HepG2 (cell line): ENCODE data around the gene TCEAL9. TPM values are rescaled to one million over a fixed set of nuclear protein-coding genes. Genes with fewer than 3 reads are reported as not detected.
A peak's percentile ranks its signal among the peaks of the same experiment; 100 is the strongest.

Experiments used
- CREB1 ChIP-seq, 2 experiments: fragments of 450-650 bp in 1 of 2; IDR thresholded peaks; 2 replicates each; pipeline ENCODE4 v1.6.1; 2016 to 2017; ENCODE audit warnings: control low read depth in 1 of 2, mild to moderate bottlenecking in 1 of 2, missing compliant biosample characterization in 1 of 2, missing genetic modification characterization in 1 of 2
- ETV6 ChIP-seq: sonication (generic); formaldehyde crosslinking; conservative IDR thresholded peaks from 2 replicates; pipeline ENCODE4 v1.4.0; 2020; ENCODE audit warnings: missing genetic modification reagents
- GZF1 ChIP-seq: sonication (generic); formaldehyde crosslinking; IDR thresholded peaks from 2 replicates; pipeline ENCODE4 v1.5.1; 2020; ENCODE audit warnings: mild to moderate bottlenecking, missing genetic modification reagents
- HMG20B ChIP-seq: conservative IDR thresholded peaks from 2 replicates; pipeline ENCODE4 v1.6.1; 2016; ENCODE audit warnings: missing genetic modification reagents, missing compliant biosample characterization
- MTF2 ChIP-seq: sonication (generic); formaldehyde crosslinking; IDR thresholded peaks from 2 replicates; pipeline ENCODE4 v1.5.0; 2020; ENCODE audit warnings: missing genetic modification reagents, borderline replicate concordance
- NFE2L2 ChIP-seq: fragments of 150-350 bp; IDR thresholded peaks from 2 replicates; pipeline ENCODE4 v1.6.1; 2014; ENCODE audit warnings: low read length
- NFRKB ChIP-seq: fragments of 450-650 bp; IDR thresholded peaks from 2 replicates; pipeline ENCODE4 v1.6.1; 2017
- NR2F6 ChIP-seq, 2 experiments: IDR thresholded peaks; 2 replicates each; pipeline ENCODE4 v1.6.1; 2016; ENCODE audit warnings: antibody characterized with exemption in 1 of 2, mild to moderate bottlenecking in 1 of 2
- RARA ChIP-seq: IDR thresholded peaks from 2 replicates; pipeline ENCODE4 v1.6.1; 2016; ENCODE audit warnings: missing genetic modification reagents, missing compliant biosample characterization
- REL ChIP-seq: sonication (generic); formaldehyde crosslinking; conservative IDR thresholded peaks from 2 replicates; pipeline ENCODE4 v1.8.0; 2022; ENCODE audit warnings: mild to moderate bottlenecking, missing genetic modification reagents, moderate library complexity
- SETDB1 ChIP-seq: sonication (generic); formaldehyde crosslinking; IDR thresholded peaks from 2 replicates; pipeline ENCODE4 v1.5.1; 2020; ENCODE audit warnings: missing genetic modification reagents, mild to moderate bottlenecking, borderline replicate concordance
- SMAD9 ChIP-seq: sonication (generic); formaldehyde crosslinking; IDR thresholded peaks from 2 replicates; pipeline ENCODE4 v1.5.1; 2020; ENCODE audit warnings: mild to moderate bottlenecking, missing genetic modification reagents
- TEAD3 ChIP-seq: optimal IDR thresholded peaks from 2 replicates; pipeline ENCODE3; 2016; ENCODE audit warnings: borderline replicate concordance
- ZMYM4 ChIP-seq: sonication (generic); formaldehyde crosslinking; IDR thresholded peaks from 2 replicates; pipeline ENCODE4 v1.8.1; 2023; ENCODE audit warnings: mild to moderate bottlenecking, missing genetic modification reagents
- ZNF382 ChIP-seq: sonication (generic); formaldehyde crosslinking; IDR thresholded peaks from 2 replicates; pipeline ENCODE4 v1.5.0; 2020; ENCODE audit warnings: missing genetic modification reagents, mild to moderate bottlenecking, borderline replicate concordance
- ZNF501 ChIP-seq: sonication (generic); formaldehyde crosslinking; IDR thresholded peaks from 2 replicates; pipeline ENCODE4 v1.5.1; 2020; ENCODE audit warnings: mild to moderate bottlenecking, moderate library complexity, missing genetic modification reagents
- ZNF567 ChIP-seq: sonication (generic); formaldehyde crosslinking; IDR thresholded peaks from 2 replicates; pipeline ENCODE4 v1.8.1; 2023; ENCODE audit warnings: mild to moderate bottlenecking, missing genetic modification reagents, borderline replicate concordance
- ZNF678 ChIP-seq: sonication (generic); formaldehyde crosslinking; IDR thresholded peaks from 2 replicates; pipeline ENCODE4 v1.4.0; 2020; ENCODE audit warnings: mild to moderate bottlenecking, missing genetic modification reagents
- polyA plus RNA-seq, 8 experiments: library from polyadenylated mRNA; depleted of rRNA in 3 of 8; stranded (reverse) in 7 of 8; unstranded in 1 of 8; fragments of >200 nt; fragmentation: Illumina TruSeq in 4 of 8; extraction: Trizol in 4 of 8; gene quantifications; 2 replicates each; pipeline versions ENCODE4 v1.2.1 to v1.2.3, GENCODE V29; 2011 to 2016; ENCODE audit warnings: low read depth in 4 of 8, missing spikeins in 1 of 8, mixed read lengths in 1 of 8; ENCODE audit not compliant: insufficient read depth in 1 of 8
- total RNA-seq, 5 experiments: library from RNA; depleted of rRNA; stranded (reverse); fragments of >200 nt; fragmentation: Illumina TruSeq; extraction: Trizol; gene quantifications; 2 replicates each; pipeline ENCODE4 v1.2.3, GENCODE V29; 2016; ENCODE audit warnings: low read depth in 1 of 5
- TF ChIP-seq, protein P1 (sequence below): sonication (generic); formaldehyde crosslinking; IDR thresholded peaks from 2 replicates; pipeline ENCODE4 v1.4.0; 2020; ENCODE audit warnings: low read depth, missing genetic modification reagents
- TF ChIP-seq, protein P2 (sequence below): sonication (generic); formaldehyde crosslinking; IDR thresholded peaks from 2 replicates; pipeline ENCODE4 v1.4.0; 2020; ENCODE audit warnings: mild to moderate bottlenecking, missing genetic modification reagents
- TF ChIP-seq, protein P3 (sequence below): sonication (generic); formaldehyde crosslinking; conservative IDR thresholded peaks from 2 replicates; pipeline ENCODE4 v1.4.0; 2020; ENCODE audit warnings: missing genetic modification reagents
- TF ChIP-seq, protein P4 (sequence below): sonication (generic); formaldehyde crosslinking; IDR thresholded peaks from 2 replicates; pipeline ENCODE4 v1.9.0; 2021; ENCODE audit warnings: missing genetic modification reagents, mild to moderate bottlenecking, borderline replicate concordance
- TF ChIP-seq, protein P5 (sequence below): IDR thresholded peaks from 2 replicates; pipeline ENCODE4 v1.6.1; 2016; ENCODE audit warnings: mild to moderate bottlenecking, missing biosample characterization, missing genetic modification reagents

The TCEAL9 gene
- total and polyA plus RNA-seq, 2 of the 13 experiments (the other 11 are each of a cell fraction or from before 2014, with no cell fraction given), result 15.8 to 45.8 TPM

DNA sequence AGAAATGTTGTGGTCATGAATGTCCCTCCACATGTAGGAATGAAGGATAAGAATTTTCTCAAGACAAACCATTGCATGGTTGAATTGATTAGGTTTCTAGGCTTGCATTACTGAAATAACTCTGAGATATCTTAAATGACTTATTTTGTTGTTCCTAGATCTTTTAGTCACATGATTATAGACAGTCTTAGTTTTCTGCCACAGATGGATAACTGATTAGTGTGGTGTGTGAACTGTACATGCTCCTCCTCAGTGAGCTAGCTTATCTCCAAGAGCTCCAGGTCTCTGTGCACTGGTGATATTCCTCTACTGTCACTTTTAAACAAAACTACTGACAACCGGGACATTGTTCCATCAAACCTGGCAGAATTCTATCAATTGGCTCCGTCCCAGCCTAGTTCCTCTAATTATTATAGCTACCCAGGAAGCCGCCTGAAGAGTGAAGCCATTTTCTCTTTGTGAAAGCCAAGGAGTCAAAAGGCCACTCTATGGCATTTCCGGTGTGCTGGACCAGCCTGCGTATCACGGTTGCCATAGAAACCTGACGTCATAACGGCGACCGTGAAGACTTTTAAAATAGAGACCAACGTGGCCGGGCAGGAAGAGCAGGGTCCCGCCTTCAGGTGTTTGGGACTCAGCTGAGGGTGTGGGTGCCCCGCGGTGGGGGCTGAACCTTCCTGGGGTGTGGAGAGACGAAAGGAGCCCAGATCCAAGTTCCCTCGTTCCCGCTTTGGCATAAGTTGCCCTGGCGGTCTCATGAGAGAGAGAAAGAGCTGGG, 48.1 kb downstream of the TCEAL9 start (continued):
- TF ChIP-seq, protein P1, sequence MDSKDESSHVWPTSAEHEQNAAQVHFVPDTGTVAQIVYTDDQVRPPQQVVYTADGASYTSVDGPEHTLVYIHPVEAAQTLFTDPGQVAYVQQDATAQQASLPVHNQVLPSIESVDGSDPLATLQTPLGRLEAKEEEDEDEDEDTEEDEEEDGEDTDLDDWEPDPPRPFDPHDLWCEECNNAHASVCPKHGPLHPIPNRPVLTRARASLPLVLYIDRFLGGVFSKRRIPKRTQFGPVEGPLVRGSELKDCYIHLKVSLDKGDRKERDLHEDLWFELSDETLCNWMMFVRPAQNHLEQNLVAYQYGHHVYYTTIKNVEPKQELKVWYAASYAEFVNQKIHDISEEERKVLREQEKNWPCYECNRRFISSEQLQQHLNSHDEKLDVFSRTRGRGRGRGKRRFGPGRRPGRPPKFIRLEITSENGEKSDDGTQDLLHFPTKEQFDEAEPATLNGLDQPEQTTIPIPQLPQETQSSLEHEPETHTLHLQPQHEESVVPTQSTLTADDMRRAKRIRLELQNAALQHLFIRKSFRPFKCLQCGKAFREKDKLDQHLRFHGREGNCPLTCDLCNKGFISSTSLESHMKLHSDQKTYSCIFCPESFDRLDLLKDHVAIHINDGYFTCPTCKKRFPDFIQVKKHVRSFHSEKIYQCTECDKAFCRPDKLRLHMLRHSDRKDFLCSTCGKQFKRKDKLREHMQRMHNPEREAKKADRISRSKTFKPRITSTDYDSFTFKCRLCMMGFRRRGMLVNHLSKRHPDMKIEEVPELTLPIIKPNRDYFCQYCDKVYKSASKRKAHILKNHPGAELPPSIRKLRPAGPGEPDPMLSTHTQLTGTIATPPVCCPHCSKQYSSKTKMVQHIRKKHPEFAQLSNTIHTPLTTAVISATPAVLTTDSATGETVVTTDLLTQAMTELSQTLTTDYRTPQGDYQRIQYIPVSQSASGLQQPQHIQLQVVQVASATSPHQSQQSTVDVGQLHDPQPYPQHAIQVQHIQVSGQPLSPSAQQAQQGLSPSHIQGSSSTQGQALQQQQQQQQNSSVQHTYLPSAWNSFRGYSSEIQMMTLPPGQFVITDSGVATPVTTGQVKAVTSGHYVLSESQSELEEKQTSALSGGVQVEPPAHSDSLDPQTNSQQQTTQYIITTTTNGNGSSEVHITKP (CRISPR knock-in tag), result no peak
- TF ChIP-seq HMG20B (CRISPR knock-in tag) (no peak), CREB1 (IDR thresholded peaks at IDR 0.05) (peak; percentile 88), CREB1 (CRISPR knock-in tag; IDR thresholded peaks at IDR 0.05) (no peak), REL (CRISPR knock-in tag) (no peak), ZNF678 (CRISPR knock-in tag) (no peak), ETV6 (no peak), SMAD9 (no peak), ZMYM4 (no peak), NR2F6 (IDR thresholded peaks at IDR 0.05) (peak; percentile 49), NR2F6 (CRISPR knock-in tag; IDR thresholded peaks at IDR 0.05) (peak; percentile 70), ZNF501 (CRISPR knock-in tag) (no peak), ZNF567 (CRISPR knock-in tag) (no peak), NFE2L2 (no peak), TEAD3 (CRISPR knock-in tag) (peak; percentile 63), NFRKB (no peak), ZNF382 (no peak), GZF1 (CRISPR knock-in tag) (no peak), RARA (CRISPR knock-in tag) (0 out of 2 replicates have a peak, but pooled peaks have one; percentile 6), MTF2 (CRISPR knock-in tag) (no peak), SETDB1 (no peak)
- TF ChIP-seq, protein P2, sequence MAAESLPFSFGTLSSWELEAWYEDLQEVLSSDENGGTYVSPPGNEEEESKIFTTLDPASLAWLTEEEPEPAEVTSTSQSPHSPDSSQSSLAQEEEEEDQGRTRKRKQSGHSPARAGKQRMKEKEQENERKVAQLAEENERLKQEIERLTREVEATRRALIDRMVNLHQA (CRISPR knock-in tag), result no peak
- TF ChIP-seq, protein P3, sequence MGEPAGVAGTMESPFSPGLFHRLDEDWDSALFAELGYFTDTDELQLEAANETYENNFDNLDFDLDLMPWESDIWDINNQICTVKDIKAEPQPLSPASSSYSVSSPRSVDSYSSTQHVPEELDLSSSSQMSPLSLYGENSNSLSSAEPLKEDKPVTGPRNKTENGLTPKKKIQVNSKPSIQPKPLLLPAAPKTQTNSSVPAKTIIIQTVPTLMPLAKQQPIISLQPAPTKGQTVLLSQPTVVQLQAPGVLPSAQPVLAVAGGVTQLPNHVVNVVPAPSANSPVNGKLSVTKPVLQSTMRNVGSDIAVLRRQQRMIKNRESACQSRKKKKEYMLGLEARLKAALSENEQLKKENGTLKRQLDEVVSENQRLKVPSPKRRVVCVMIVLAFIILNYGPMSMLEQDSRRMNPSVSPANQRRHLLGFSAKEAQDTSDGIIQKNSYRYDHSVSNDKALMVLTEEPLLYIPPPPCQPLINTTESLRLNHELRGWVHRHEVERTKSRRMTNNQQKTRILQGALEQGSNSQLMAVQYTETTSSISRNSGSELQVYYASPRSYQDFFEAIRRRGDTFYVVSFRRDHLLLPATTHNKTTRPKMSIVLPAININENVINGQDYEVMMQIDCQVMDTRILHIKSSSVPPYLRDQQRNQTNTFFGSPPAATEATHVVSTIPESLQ, result no peak
- TF ChIP-seq, protein P4, sequence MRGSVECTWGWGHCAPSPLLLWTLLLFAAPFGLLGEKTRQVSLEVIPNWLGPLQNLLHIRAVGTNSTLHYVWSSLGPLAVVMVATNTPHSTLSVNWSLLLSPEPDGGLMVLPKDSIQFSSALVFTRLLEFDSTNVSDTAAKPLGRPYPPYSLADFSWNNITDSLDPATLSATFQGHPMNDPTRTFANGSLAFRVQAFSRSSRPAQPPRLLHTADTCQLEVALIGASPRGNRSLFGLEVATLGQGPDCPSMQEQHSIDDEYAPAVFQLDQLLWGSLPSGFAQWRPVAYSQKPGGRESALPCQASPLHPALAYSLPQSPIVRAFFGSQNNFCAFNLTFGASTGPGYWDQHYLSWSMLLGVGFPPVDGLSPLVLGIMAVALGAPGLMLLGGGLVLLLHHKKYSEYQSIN (CRISPR knock-in tag), result no peak
- TF ChIP-seq, protein P5, sequence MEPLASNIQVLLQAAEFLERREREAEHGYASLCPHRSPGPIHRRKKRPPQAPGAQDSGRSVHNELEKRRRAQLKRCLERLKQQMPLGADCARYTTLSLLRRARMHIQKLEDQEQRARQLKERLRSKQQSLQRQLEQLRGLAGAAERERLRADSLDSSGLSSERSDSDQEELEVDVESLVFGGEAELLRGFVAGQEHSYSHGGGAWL (CRISPR knock-in tag), result no peak
